WI38 (cell line): ENCODE data around the gene DOK4.

Experiments used
- H3K4me3 ChIP-seq: 2 replicates; pipeline ENCODE4 v1.5.1; 2011; ENCODE audit warnings: low read depth, mild to moderate bottlenecking, control low read depth, low read length
- CTCF ChIP-seq: IDR thresholded peaks from 2 replicates; pipeline ENCODE4 v1.5.1; 2012; ENCODE audit warnings: low read depth, mild to moderate bottlenecking, control low read depth, low read length

The DOK4 gene

GRCh38 chr16:57498031-57498430, 11.7 kb upstream of the DOK4 start:
- H3K4me3 ChIP-seq: no peak overlapping the region
- no peak for TF ChIP-seq CTCF

- TF ChIP-seq CTCF: no peak
- H3K4me3 ChIP-seq: no peak overlapping the region
These were observed 10.8 kb upstream of the DOK4 start for GRCh38 chr16:57497121-57497520.

DNA sequence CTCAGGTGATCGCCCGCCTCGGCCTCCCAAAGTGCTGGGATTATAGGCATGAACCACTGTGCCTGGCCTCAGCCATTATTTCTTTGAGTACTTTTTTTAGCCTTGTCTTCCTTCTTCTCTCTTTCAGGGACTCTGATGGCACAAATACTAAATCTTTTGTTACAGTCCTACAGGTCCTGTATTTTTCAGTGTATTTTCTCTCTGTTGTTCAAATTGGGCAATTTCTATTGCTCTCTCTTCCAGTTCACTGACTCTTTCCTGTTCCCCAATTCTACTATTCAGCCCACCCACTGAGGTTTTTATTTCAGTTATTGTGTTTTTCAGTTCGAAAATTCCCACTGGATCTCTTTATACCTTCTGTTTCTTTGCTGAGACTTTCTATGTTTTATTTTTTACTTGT, 7.5 kb upstream of the DOK4 start:
- H3K4me3 ChIP-seq: no peak overlapping the region
- TF ChIP-seq CTCF: no peak

GRCh38 chr16:57489229-57489628, 2.9 kb upstream of the DOK4 start:
- TF ChIP-seq CTCF: no peak
- no peak overlapping the region for H3K4me3 ChIP-seq

DNA sequence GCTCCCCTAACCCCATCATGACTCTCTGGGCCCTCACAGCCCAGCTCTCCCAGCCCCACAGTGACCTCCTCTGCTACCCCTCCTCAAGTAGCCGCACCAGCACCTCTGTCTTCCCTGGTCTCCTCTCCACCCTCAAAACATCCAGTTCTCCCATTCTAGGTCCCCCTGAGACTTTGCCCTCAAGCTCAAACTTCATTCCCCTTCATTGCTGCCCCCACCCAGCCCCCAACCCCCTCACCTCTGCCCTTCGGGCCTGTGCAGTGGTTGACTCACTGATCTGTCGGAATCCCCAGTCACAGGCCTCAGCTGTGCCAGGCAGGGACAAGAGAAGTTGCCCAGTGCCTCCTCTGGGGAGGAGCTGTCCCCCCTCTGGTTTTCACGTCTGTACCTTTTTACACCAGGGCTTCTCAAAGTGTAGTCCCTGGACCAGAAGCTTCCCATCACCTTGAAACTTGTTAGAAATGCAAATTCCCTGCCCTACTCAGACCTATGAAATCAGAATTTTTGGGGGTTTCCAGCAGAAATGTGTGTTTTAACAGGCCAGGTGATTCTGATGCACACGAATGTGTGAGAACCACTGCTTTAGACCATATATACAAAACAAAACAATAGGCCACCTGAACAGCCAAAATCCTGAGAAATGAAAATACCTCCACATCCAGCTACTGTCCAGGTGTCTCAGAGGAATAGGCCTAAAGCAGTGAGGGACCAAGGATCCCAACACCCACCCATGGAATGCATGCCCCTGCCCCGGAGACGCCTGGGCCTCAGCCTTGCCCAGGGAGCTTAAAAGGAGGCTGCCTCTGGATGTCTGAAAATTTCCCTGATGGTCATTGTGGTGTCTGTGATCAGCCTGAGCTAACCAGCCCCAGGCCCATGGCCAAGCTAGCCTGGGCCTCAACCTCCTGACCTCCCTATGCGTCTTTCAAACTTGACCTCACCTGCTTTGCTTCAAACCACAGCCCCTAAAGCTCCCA, 853 bp upstream of the DOK4 start:
- TF ChIP-seq CTCF: no peak
- H3K4me3 ChIP-seq: peak overlapping the region; percentile 41

- peak overlapping the region; percentile 68 for H3K4me3 ChIP-seq
- TF ChIP-seq CTCF: no peak
These were observed 990 bp downstream of the DOK4 start for GRCh38 chr16:57485091-57485915.

DNA sequence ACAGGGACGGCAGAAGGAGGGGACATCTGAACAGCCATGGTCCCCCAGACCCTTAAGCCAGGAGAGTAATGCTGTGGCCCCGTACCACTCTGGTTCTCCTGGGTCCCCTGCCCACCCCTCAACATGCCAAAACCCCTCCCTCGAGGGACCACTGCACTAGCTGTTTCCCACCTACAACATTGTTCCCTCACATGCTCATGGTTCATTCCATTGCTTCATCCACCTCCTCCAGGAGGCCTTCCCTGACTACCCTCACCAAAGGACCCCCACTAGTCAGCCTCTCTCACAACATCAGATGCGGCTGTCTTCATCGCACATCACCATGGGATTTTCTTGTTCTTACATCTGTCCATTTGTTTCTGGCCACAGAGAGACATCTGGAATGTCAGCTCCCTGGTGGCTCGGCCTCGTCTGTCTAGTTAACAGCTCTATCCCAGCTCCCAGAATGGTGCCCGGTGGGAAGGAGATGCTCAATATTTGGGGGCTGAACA, 1.7 kb downstream of the DOK4 start:
- TF ChIP-seq CTCF: no peak
- no peak overlapping the region for H3K4me3 ChIP-seq
